Left lung (tissue), 10 donors: ENCODE data around the gene GNAT1. TPM values are rescaled to one million over a fixed set of nuclear protein-coding genes. Genes with fewer than 3 reads are reported as not detected.

ENCODE experiments used
- ATAC-seq: fragments of 200-7000 bp; cut with Tn5 transposase; one replicate; pipeline ENCODE4 v1.9.1; 2020; ENCODE audit warnings: moderate library complexity
- DNase-seq, 4 donors: peaks; one replicate each; pipeline ENCODE4 v3.0.0-alpha.2; 2013 to 2020
- H3K27ac ChIP-seq, 2 donors: fragments of 200-600 bp; sonication (generic) in 1 of 2; one replicate each; pipeline versions ENCODE4 v1.5.0 to v1.8.0; 2020 to 2021
- H3K27me3 ChIP-seq, 2 donors: fragments of 200-600 bp; sonication (generic) in 1 of 2; one replicate each; pipeline versions ENCODE4 v1.5.0 to v1.8.0; 2020 to 2021
- H3K36me3 ChIP-seq, 2 donors: fragments of 200-600 bp; sonication (generic) in 1 of 2; one replicate each; pipeline versions ENCODE4 v1.5.0 to v1.8.0; 2020 to 2021
- H3K4me1 ChIP-seq, 2 donors: fragments of 200-600 bp; one replicate each; pipeline ENCODE4 v1.8.0; 2021
- H3K4me3 ChIP-seq, 2 donors: fragments of 200-600 bp; sonication (generic) in 1 of 2; one replicate each; pipeline versions ENCODE4 v1.5.0 to v1.8.0; 2020 to 2021; ENCODE audit warnings: mild to moderate bottlenecking in 1 of 2
- H3K9me3 ChIP-seq, 2 donors: fragments of 200-600 bp; sonication (generic) in 1 of 2; one replicate each; pipeline versions ENCODE4 v1.5.0 to v1.8.0; 2020 to 2021
- intact Hi-C, 2 donors: fragments of 100-400 bp; cut with DNase I; formaldehyde crosslinking; loops; one replicate each; pipeline versions ENCODE4 v1.11.2 to v1.14.2; 2022
- polyA plus RNA-seq, 6 donors: library from polyadenylated mRNA; unstranded; fragments of 120-200 nt; gene quantifications; one replicate each; pipeline ENCODE4 v1.2.1, GENCODE V29; 2013; ENCODE audit not compliant: insufficient read length in 6 of 6
- total RNA-seq, 2 donors: library from RNA; stranded (reverse); fragmentation: NEBNext Ultra II Directional; extraction: Animal tissue kit (Norgen Biotek cat#: 25700); gene quantifications; one replicate each; pipeline ENCODE4 v1.2.1, GENCODE V29; 2021
- TF ChIP-seq, protein P1 (sequence below), 2 donors: fragments of 200-600 bp; sonication (generic) in 1 of 2; IDR thresholded peaks; one replicate each; pipeline versions ENCODE4 v1.5.0 to v1.8.0; 2021; ENCODE audit warnings: antibody characterized with exemption in 2 of 2
- donor health status: DM: no; HTN: yes; CAD: no.
- donor health status: DM: no; HTN: no; CAD: no.

The GNAT1 gene
- total and polyA plus RNA-seq, 8 donors, result not detected

DNA sequence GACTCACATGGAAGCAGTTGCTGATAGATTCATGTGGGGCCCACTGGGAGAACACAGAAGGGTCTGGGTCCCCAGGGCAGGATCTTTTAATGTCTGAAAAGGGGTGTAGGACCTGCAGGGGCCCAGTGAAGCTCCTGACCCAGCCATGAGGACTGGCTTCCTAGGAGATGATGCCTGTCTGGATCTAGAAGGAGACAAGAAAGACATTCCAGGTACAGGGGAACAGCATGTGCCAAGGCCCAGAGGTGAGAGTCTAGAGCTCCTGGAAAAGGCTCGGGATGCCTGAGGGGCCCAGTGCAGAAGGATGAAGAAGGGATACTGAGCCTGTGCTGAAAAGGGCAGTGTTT is 41.0 kb upstream of the GNAT1 start:
- TF ChIP-seq, protein P1, sequence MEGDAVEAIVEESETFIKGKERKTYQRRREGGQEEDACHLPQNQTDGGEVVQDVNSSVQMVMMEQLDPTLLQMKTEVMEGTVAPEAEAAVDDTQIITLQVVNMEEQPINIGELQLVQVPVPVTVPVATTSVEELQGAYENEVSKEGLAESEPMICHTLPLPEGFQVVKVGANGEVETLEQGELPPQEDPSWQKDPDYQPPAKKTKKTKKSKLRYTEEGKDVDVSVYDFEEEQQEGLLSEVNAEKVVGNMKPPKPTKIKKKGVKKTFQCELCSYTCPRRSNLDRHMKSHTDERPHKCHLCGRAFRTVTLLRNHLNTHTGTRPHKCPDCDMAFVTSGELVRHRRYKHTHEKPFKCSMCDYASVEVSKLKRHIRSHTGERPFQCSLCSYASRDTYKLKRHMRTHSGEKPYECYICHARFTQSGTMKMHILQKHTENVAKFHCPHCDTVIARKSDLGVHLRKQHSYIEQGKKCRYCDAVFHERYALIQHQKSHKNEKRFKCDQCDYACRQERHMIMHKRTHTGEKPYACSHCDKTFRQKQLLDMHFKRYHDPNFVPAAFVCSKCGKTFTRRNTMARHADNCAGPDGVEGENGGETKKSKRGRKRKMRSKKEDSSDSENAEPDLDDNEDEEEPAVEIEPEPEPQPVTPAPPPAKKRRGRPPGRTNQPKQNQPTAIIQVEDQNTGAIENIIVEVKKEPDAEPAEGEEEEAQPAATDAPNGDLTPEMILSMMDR (IDR thresholded peaks at IDR 0.05), result no peak
- H3K27me3 ChIP-seq, result peaks cover 0 to 18% of the 10 kb centered on the region in 2 donors
- ATAC-seq (no peak), DNase-seq (no peak)
- peaks cover 0 to 14% of the 10 kb centered on the region in 2 donors for H3K4me1 ChIP-seq
- H3K9me3 ChIP-seq, result no peaks in the 10 kb centered on the region
- H3K4me3 ChIP-seq, result no peak overlapping the region
- H3K36me3 ChIP-seq, result no peaks in the 10 kb centered on the region
- H3K27ac ChIP-seq, result no peak overlapping the region
- intact Hi-C loops, result no loop called here

DNA sequence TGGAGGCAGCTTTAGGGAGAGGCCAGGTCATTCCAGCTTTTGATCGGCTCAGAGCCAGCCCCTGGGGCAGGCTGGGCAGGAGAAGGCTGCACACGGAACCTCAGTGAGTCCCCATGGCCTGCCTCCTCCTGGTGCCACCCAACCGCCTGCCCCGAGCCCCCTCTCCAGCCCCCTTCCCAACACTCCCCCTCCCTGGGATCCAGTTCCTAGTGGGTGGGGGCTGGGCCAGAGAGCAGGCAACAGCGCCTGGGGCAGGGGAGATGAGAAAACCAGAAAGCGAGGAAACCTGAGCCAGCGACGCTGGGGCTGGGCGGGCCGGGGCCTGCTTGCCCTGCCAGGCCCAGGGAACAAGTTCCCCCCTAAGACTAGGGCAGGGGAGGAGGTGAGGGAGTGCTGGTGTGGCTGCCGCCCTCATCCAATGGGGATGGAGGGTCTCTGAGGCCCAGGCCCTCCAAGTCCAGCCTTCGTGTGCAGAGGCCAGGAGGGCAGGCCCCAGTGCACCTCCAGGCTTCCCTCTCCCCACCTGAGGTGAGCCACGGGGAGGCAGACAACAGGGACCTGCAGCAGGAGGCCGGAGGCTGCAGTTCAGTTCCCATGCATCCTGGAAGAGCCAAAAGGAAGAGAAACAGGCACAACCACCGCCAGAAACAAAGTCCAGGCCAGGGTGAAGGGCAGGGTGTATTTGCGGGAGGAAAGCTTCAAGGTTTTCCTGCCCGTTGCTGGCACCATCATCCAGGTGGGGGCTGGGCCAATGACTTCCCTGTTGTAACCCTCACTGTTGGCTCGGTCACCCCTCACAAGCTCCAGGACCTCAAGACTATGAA is 40.3 kb upstream of the GNAT1 start:
- intact Hi-C loops, result no loop called here
- DNase-seq (peak in 1 of 4 donors; percentile 71), ATAC-seq (no peak)
- Histone ChIP-seq H3K9me3 (no peaks in the 10 kb centered on the region), H3K27me3 (peaks cover 5 to 25% of the 10 kb centered on the region in 2 donors), H3K4me1 (peaks cover 6 to 21% of the 10 kb centered on the region in 2 donors), H3K27ac (no peak overlapping the region), H3K36me3 (no peaks in the 10 kb centered on the region), H3K4me3 (no peak overlapping the region)
- TF ChIP-seq, protein P1 (IDR thresholded peaks at IDR 0.05), result no peak

DNA sequence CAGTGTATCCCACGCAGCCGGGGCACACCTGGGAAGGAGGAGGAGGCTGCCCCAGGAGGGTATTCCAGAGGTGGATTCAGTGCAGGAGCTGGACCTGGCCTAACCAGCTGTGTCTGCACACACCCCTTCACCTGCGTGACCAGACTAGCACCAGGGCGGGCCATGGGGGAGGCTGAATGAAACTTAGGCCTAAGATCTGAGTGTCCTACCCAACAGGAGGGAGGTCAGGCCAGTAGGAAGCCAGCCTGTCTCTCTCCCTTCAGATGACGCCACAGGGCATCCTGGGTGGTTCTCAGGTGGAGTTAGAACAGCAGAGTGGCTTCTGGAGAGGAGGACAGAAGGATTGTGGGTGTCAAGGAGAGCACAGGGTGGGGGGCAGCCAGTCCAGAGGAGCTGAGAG is 39.7 kb upstream of the GNAT1 start:
- DNase-seq (no peak), ATAC-seq (no peak)
- Histone ChIP-seq H3K4me3 (no peak overlapping the region), H3K36me3 (no peaks in the 10 kb centered on the region), H3K27me3 (peaks cover 8 to 32% of the 10 kb centered on the region in 2 donors), H3K4me1 (peaks cover 6 to 22% of the 10 kb centered on the region in 2 donors), H3K27ac (no peak overlapping the region), H3K9me3 (no peaks in the 10 kb centered on the region)
- intact Hi-C loops, result no loop called here
- TF ChIP-seq, protein P1 (IDR thresholded peaks at IDR 0.05), result no peak

DNA sequence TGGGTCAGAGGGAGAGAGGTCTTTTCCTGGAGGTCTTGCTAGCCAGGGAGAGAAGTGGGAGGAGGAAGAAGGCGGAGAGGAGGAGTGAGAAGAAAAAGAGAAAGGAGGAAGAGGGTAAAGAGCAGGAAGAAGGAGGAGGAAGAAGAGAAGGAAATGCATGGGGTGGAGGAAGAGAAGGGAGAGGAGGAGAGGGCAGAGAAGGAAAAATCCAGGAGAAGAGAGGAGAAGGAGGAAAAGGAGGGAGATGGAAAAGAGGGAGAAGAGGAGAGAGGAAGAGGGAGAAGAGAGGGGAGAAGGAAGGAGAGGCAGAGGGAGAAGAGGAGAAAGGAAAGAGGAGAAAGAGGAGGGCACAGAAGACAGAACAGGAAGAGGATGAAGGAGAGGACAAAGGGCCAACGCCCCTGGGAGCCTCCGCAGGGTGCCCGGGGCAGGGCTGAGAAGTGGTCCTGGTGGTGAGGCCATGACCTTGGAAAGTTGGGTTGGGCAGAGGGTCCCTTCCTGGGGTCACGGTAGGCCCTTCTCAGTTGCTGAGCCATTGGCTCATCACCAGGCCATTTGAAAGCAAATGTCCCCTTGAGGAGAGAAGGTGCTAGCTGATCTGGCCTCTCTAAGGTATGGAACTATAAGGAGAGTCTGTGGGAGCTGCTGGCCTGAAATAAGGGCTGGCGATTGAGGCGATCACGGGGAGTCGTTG is 37.5 kb upstream of the GNAT1 start:
- intact Hi-C loops, result no loop called here
- H3K27ac ChIP-seq, result no peak overlapping the region
- peaks cover 8 to 47% of the 10 kb centered on the region in 2 donors for H3K27me3 ChIP-seq
- ATAC-seq (no peak), DNase-seq (no peak)
- peaks cover 15 to 36% of the 10 kb centered on the region in 2 donors for H3K4me1 ChIP-seq
- no peaks in the 10 kb centered on the region for H3K9me3 ChIP-seq
- H3K36me3 ChIP-seq, result no peaks in the 10 kb centered on the region
- peak overlapping the region in 1 of 2 donors; percentile 50 for H3K4me3 ChIP-seq
- TF ChIP-seq, protein P1 (IDR thresholded peaks at IDR 0.05), result no peak

DNA sequence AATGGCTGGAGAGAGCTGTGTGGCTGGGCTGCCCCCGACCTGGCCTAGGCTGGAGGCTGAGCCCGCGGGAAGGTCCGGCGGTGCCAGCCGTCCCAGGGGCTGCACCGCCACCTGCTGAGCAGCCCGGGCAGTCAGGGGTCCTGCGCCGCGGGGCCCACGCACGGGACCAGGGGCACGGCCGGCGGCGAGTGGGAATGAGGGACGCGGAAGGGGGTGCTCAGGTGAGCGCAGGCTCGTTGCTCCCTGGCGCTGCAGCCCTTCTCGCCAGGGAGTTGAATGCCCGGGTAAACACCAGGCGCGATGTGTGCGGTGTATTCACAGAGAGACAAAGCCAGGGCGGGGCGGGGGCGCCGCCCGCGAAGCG is 37.0 kb upstream of the GNAT1 start:
- H3K36me3 ChIP-seq, result no peaks in the 10 kb centered on the region
- ATAC-seq (peak; percentile 49), DNase-seq (no peak)
- H3K4me3 ChIP-seq, result peak overlapping the region; percentile 28 to 50
- intact Hi-C loops, result no loop called here
- no peaks in the 10 kb centered on the region for H3K9me3 ChIP-seq
- TF ChIP-seq, protein P1 (IDR thresholded peaks at IDR 0.05), result no peak
- H3K4me1 ChIP-seq, result peaks cover 15 to 41% of the 10 kb centered on the region in 2 donors
- peaks cover 8 to 47% of the 10 kb centered on the region in 2 donors for H3K27me3 ChIP-seq
- H3K27ac ChIP-seq, result no peak overlapping the region
